ENCODE data around the gene AUTS2. TPM values are rescaled to one million over a fixed set of nuclear protein-coding genes. Genes with fewer than 3 reads are reported as not detected.

The AUTS2 gene
- total RNA-seq, 1 experiment from 2014 or later, result 42.1 TPM

DNA sequence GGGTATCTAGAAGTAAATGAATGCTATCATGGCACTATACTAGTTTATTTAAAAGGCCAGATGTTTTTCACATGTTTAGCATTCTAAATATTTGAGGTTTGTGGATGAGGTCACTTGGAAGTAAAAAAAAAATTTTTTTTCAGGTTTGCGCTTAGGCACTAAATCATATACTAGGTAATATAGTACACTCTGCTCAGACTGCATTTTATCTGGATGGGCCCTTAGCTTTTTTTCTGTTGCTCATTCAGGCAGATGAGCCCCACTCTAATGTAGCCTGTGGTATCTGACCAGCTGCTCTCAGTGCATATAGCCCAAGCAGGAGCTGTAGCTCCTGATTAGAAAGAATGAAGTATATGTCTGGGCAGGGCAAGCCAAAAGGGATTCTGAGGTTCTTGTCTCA is 210.1 kb downstream of the AUTS2 start:
- intact Hi-C loops (cut with micrococcal nuclease; ENCODE audit: unreplicated experiment), result loop anchor here (10.0 kb wide), 1 partner anchor 404 kb away; no protein-coding TSS in a partner anchor
- CTCF ChIA-PET, result no interaction called here
- TF ChIP-seq, protein P1, sequence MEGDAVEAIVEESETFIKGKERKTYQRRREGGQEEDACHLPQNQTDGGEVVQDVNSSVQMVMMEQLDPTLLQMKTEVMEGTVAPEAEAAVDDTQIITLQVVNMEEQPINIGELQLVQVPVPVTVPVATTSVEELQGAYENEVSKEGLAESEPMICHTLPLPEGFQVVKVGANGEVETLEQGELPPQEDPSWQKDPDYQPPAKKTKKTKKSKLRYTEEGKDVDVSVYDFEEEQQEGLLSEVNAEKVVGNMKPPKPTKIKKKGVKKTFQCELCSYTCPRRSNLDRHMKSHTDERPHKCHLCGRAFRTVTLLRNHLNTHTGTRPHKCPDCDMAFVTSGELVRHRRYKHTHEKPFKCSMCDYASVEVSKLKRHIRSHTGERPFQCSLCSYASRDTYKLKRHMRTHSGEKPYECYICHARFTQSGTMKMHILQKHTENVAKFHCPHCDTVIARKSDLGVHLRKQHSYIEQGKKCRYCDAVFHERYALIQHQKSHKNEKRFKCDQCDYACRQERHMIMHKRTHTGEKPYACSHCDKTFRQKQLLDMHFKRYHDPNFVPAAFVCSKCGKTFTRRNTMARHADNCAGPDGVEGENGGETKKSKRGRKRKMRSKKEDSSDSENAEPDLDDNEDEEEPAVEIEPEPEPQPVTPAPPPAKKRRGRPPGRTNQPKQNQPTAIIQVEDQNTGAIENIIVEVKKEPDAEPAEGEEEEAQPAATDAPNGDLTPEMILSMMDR (conservative IDR thresholded peaks at IDR 0.05; ENCODE audit: low read depth, low read length), result no peak
- no peak for TF ChIP-seq EZH2 (IDR thresholded peaks at IDR 0.05; ENCODE audit: borderline replicate concordance, low read depth, low read length, poor library complexity, severe bottlenecking)

DNA sequence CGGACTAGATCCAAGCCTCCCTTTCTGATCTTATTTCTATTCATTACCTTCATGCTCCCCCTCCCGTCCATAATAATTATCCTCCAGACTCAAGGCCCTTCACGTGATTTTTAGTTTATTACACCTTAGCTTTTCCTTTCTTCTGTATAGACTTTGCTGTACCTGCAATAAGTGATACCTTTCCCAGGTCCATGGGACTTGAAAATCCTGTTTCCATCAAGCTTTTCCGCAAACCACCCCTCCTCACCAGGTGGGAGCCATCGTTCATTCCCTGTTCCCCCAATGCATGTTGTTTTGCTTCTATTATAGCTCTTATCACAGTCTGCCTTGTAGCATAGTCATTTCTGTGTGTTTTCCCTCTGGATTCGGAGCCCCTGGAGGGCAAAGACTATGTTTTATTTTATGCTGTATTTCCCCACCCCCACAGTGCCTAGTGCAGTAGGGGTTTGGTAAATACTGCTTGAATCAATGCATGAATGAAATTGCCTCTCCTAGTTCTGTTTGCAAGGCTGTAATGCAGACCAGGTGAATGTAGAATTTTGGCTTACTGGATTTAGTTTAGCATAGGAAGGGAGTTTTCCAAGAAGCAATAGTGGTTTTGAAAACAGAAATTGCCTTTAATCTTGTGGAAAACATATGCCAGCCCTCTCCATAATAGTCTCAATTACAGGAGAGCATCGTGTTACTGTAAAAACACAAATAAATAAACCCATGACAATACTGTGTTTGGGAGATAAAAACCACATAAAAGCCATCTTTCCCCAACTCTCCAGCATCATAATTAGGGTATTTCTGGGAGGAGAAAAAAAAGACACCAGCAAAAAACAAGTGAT is 213.4 kb downstream of the AUTS2 start:
- Histone ChIP-seq H3K4me1 (ENCODE audit: insufficient read depth, low read length, poor library complexity, severe bottlenecking) (peaks cover 12% of the 10 kb centered on the region), H3K9me3 (ENCODE audit: low read depth, low read length, poor library complexity, severe bottlenecking) (no peaks in the 10 kb centered on the region), H3K27me3 (replicated peaks; ENCODE audit: insufficient read depth, low read depth, low read length, poor library complexity) (no peaks in the 10 kb centered on the region), H3K27ac (ENCODE audit: low read depth, low read length, poor library complexity, severe bottlenecking) (no peak overlapping the region), H3K36me3 (ENCODE audit: insufficient read depth, low read length, poor library complexity, severe bottlenecking) (no peaks in the 10 kb centered on the region), H3K4me3 (ENCODE audit: low read depth, low read length, poor library complexity, severe bottlenecking) (no peak overlapping the region)
- TF ChIP-seq, protein P1 (conservative IDR thresholded peaks at IDR 0.05; ENCODE audit: low read depth, low read length), result no peak
- TF ChIP-seq EZH2 (IDR thresholded peaks at IDR 0.05; ENCODE audit: borderline replicate concordance, low read depth, low read length, poor library complexity, severe bottlenecking), result no peak
- no TSS peak for BruUV-seq (replicated peaks)
- intact Hi-C loops (cut with micrococcal nuclease; ENCODE audit: unreplicated experiment), result no loop called here
- ChIA-PET CTCF (no interaction called here), POLR2A (ENCODE audit: low non-redundant PET) (no interaction called here)
- DNase-seq (ENCODE audit: low spot score), result no peak

More for the DNA sequence above, 210.1 kb downstream of the AUTS2 start:
- Histone ChIP-seq H3K36me3 (ENCODE audit: insufficient read depth, low read length, poor library complexity, severe bottlenecking) (no peaks in the 10 kb centered on the region), H3K4me3 (ENCODE audit: low read depth, low read length, poor library complexity, severe bottlenecking) (no peak overlapping the region), H3K27me3 (replicated peaks; ENCODE audit: insufficient read depth, low read depth, low read length, poor library complexity) (no peaks in the 10 kb centered on the region), H3K4me1 (ENCODE audit: insufficient read depth, low read length, poor library complexity, severe bottlenecking) (no peaks in the 10 kb centered on the region), H3K27ac (ENCODE audit: low read depth, low read length, poor library complexity, severe bottlenecking) (no peak overlapping the region), H3K9me3 (ENCODE audit: low read depth, low read length, poor library complexity, severe bottlenecking) (no peaks in the 10 kb centered on the region)
- no peak for DNase-seq (ENCODE audit: low spot score)
- no TSS peak for BruUV-seq (replicated peaks)
- POLR2A ChIA-PET (ENCODE audit: low non-redundant PET), result no interaction called here

DNA sequence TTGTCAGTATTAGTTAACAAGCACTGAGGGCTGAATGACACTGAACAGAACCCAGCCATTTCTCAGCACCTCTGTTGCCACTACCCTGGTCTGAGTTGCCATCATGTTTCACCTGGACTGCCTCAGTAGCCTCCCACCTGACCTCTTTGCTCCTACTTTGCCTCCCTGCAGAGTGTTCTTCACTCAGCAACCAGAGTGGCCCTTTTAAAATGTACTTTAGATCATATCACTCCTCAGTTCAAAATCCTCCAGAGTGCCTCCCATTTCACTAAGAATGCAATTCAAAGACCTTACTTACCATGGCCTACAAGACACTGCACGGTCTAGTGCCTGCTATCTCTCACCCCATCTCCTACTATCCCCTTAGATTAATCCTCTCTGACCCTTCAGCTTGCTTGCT is 214.5 kb downstream of the AUTS2 start:
- Histone ChIP-seq H3K27me3 (replicated peaks; ENCODE audit: insufficient read depth, low read depth, low read length, poor library complexity) (no peaks in the 10 kb centered on the region), H3K9me3 (ENCODE audit: low read depth, low read length, poor library complexity, severe bottlenecking) (no peaks in the 10 kb centered on the region), H3K27ac (ENCODE audit: low read depth, low read length, poor library complexity, severe bottlenecking) (no peak overlapping the region), H3K36me3 (ENCODE audit: insufficient read depth, low read length, poor library complexity, severe bottlenecking) (no peaks in the 10 kb centered on the region), H3K4me1 (ENCODE audit: insufficient read depth, low read length, poor library complexity, severe bottlenecking) (peaks cover 14% of the 10 kb centered on the region), H3K4me3 (ENCODE audit: low read depth, low read length, poor library complexity, severe bottlenecking) (no peak overlapping the region)
- TF ChIP-seq, protein P1 (conservative IDR thresholded peaks at IDR 0.05; ENCODE audit: low read depth, low read length), result no peak
- intact Hi-C loops (cut with micrococcal nuclease; ENCODE audit: unreplicated experiment), result no loop called here
- CTCF ChIA-PET, result no interaction called here
- POLR2A ChIA-PET (ENCODE audit: low non-redundant PET), result no interaction called here
- no peak for DNase-seq (ENCODE audit: low spot score)
- no TSS peak for BruUV-seq (replicated peaks)

Measured in A673 (cell line).